MM.1S (cell line): ENCODE measurements around the gene F12.

Source experiments
- EZH2 ChIP-seq: fragments of 300-600 bp; sonication (generic); optimal IDR thresholded peaks from 2 replicates; pipeline ENCODE3; 2017; ENCODE audit warnings: low read depth, mild to moderate bottlenecking, antibody characterized with exemption, low read length, mixed read lengths
- EZH2phosphoT487 ChIP-seq: fragments of 300-600 bp; sonication (generic); IDR thresholded peaks from 2 replicates; pipeline ENCODE4 v1.6.1; 2018; ENCODE audit warnings: antibody characterized with exemption, low read length
- TF ChIP-seq, protein P1 (sequence below): fragments of 300-600 bp; sonication (generic); IDR thresholded peaks from 2 replicates; pipeline ENCODE4 v1.5.1; 2016; ENCODE audit warnings: antibody characterized with exemption, low read length, mixed read lengths

DNA sequence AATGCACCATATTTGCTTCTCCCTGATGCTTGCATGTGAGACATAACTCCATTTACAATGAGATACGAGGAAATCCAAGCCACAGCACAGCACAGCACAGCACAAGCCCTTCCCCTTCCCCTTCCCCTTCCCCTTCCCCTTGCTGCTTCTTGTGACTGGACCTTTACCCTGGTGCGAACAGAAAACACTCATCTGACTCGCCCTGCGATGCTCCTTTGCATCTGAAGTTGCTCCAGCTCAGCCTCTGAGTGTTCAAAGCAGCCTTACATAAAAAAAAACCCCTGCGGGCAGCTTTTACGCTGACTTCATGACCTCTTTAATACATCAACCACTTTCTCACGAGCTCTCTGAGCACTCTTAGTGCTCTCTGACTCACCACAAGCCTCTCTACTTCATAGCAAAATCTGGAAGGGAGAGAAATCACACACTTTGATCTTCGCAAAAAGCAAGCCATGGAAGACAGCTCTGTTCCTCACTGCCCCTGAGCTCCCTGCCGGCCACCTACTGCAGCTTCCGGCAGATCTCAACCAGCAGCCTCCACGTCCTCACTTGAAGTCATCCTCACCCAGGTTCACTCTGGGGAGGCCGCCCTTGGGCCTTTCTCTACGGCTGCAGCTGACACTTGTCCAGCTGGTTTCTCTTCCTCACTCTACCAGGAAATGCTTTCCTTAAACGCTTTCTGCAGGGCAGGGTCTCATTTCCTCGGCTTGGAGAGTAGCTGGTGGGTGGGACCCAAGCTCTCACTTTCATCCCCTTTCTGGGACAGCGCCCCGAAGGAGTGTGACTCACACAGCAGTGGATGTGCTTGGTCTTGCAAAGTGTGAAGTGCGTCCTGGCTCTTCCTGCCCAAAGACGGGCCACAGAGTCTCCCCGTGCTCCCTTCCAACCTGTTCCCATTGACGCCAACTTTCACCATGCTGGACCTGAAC lies 19.9 kb downstream of the F12 start:
- no peak for TF ChIP-seq EZH2
- TF ChIP-seq, protein P1, sequence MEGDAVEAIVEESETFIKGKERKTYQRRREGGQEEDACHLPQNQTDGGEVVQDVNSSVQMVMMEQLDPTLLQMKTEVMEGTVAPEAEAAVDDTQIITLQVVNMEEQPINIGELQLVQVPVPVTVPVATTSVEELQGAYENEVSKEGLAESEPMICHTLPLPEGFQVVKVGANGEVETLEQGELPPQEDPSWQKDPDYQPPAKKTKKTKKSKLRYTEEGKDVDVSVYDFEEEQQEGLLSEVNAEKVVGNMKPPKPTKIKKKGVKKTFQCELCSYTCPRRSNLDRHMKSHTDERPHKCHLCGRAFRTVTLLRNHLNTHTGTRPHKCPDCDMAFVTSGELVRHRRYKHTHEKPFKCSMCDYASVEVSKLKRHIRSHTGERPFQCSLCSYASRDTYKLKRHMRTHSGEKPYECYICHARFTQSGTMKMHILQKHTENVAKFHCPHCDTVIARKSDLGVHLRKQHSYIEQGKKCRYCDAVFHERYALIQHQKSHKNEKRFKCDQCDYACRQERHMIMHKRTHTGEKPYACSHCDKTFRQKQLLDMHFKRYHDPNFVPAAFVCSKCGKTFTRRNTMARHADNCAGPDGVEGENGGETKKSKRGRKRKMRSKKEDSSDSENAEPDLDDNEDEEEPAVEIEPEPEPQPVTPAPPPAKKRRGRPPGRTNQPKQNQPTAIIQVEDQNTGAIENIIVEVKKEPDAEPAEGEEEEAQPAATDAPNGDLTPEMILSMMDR = no peak
- TF ChIP-seq EZH2phosphoT487 = no peak
